ENCODE results near the gene ZBTB20. TPM values are rescaled to one million over a fixed set of nuclear protein-coding genes. Genes with fewer than 3 reads are reported as not detected.

Gene ZBTB20
- total RNA-seq, 2 experiments from 2014 or later = 5.1 to 5.3 TPM

DNA sequence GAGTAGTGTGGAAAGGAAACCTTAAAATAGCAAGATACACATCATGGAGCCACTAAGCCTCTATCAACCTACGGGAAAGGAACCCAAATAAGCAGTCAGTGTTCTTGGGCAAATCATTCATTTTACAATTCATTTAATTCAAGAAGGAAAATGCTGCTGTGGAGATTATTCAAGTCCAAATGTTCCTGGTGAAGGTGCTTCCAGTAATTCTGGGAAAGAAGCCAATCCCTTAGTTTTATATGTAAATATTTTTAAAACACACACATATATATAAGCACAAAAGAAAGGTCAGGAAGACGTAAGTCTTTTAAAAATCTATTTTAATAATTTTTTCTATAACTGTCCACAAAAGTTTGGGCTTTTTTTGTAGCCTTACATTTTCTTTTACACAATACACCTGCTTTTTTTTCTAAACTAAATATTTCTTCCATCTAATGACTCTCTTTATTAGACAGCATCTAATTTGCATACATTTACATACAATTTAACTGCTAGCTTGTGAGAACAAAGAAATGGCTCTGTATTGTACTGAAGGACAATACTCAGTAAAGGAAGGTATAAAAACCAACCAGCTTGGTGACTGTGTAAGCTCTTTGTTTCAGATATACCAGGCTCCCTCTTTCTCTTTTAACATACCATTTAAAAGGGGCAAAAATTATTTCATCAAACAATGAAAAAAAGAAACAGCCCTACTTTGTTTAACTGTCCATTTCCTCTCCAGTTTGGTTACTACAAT, 269.5 kb downstream of the ZBTB20 start:
- POLR2A ChIA-PET = no interaction called here
- CTCF ChIA-PET = interaction anchor here (1.4 kb wide), 1 partner anchor 907 kb away, joined by 3 read pairs; no protein-coding TSS in a partner anchor

DNA sequence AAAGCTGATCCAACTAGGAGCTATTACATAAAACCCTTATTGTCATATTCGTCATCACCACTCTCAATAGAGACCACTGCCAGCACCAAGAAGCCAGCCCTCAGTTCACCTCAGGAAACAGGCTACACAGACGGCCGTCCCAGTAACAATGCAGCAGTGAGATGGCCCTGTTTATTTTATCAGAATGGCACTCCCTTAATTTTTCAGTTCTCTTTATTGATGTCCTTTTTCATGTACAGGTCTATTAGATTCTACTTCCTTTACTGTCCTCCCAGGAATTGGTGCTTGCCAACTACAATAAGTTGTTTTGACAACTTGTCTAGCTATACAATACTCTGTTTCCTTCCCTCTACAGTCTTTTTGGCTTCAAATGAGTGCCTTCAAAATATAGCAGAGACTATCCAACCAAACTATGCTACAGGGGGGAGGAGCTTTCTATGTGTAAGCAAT, 272.5 kb downstream of the ZBTB20 start:
- no peaks in the 10 kb centered on the region for H3K27me3 Mint-ChIP-seq
- ATAC-seq (no peak), DNase-seq (no peak)
- no peak overlapping the region for H3K4me3 Mint-ChIP-seq
- peaks cover 2% of the 10 kb centered on the region for H3K36me3 Mint-ChIP-seq (ENCODE audit: low read depth)
- CTCF ChIA-PET = interaction anchor here (1.2 kb wide), 1 partner anchor 10 kb away, joined by 3 read pairs; no protein-coding TSS in a partner anchor
- no peak overlapping the region for H3K27ac Mint-ChIP-seq
- peaks cover 23% of the 10 kb centered on the region for H3K4me1 Mint-ChIP-seq (ENCODE audit: low read depth)
- POLR2A ChIA-PET = no interaction called here
- H3K9me3 Mint-ChIP-seq = no peaks in the 10 kb centered on the region
- intact Hi-C loops (cut with micrococcal nuclease) = no loop called here
- TF ChIP-seq, protein P1, sequence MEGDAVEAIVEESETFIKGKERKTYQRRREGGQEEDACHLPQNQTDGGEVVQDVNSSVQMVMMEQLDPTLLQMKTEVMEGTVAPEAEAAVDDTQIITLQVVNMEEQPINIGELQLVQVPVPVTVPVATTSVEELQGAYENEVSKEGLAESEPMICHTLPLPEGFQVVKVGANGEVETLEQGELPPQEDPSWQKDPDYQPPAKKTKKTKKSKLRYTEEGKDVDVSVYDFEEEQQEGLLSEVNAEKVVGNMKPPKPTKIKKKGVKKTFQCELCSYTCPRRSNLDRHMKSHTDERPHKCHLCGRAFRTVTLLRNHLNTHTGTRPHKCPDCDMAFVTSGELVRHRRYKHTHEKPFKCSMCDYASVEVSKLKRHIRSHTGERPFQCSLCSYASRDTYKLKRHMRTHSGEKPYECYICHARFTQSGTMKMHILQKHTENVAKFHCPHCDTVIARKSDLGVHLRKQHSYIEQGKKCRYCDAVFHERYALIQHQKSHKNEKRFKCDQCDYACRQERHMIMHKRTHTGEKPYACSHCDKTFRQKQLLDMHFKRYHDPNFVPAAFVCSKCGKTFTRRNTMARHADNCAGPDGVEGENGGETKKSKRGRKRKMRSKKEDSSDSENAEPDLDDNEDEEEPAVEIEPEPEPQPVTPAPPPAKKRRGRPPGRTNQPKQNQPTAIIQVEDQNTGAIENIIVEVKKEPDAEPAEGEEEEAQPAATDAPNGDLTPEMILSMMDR (IDR thresholded peaks at IDR 0.05) = no peak

More for the DNA sequence above, 269.5 kb downstream of the ZBTB20 start:
- Mint-ChIP-seq H3K27ac (no peak overlapping the region), H3K36me3 (ENCODE audit: low read depth) (peaks cover 2% of the 10 kb centered on the region), H3K27me3 (no peaks in the 10 kb centered on the region), H3K4me1 (ENCODE audit: low read depth) (peaks cover 26% of the 10 kb centered on the region), H3K4me3 (no peak overlapping the region), H3K9me3 (no peaks in the 10 kb centered on the region)
- intact Hi-C loops (cut with micrococcal nuclease) = no loop called here
- ATAC-seq = no peak
- DNase-seq = no peak
- TF ChIP-seq, protein P1 (IDR thresholded peaks at IDR 0.05) = no peak

DNA sequence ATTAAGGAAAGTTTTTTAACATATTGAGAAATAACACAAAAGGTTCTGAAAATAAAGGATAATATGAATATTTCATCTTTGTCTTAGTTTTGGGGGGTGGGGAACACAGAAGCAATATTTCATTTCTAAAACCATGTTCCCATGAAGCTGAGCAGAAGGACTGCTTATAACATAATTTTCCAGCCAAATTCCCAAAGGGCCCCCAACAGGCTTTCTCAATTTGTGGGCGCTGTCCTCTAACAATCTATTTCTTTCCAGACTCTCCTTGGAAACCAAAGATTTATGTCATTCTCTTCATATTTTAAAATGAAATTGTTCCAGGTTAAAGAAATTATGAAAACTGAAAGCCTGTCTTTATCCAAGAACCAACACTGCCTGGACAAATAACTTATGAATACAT, 273.5 kb downstream of the ZBTB20 start:
- peaks cover 2% of the 10 kb centered on the region for H3K36me3 Mint-ChIP-seq (ENCODE audit: low read depth)
- no peaks in the 10 kb centered on the region for H3K27me3 Mint-ChIP-seq
- intact Hi-C loops (cut with micrococcal nuclease) = no loop called here
- H3K9me3 Mint-ChIP-seq = no peaks in the 10 kb centered on the region
- TF ChIP-seq, protein P1 (IDR thresholded peaks at IDR 0.05) = no peak
- no peak overlapping the region for H3K27ac Mint-ChIP-seq
- peaks cover 16% of the 10 kb centered on the region for H3K4me1 Mint-ChIP-seq (ENCODE audit: low read depth)
- ChIA-PET POLR2A (no interaction called here), CTCF (interaction anchor here (1.2 kb wide), 1 partner anchor 11 kb away, joined by 3 read pairs; no protein-coding TSS in a partner anchor)
- DNase-seq (no peak), ATAC-seq (no peak)
- no peak overlapping the region for H3K4me3 Mint-ChIP-seq

DNA sequence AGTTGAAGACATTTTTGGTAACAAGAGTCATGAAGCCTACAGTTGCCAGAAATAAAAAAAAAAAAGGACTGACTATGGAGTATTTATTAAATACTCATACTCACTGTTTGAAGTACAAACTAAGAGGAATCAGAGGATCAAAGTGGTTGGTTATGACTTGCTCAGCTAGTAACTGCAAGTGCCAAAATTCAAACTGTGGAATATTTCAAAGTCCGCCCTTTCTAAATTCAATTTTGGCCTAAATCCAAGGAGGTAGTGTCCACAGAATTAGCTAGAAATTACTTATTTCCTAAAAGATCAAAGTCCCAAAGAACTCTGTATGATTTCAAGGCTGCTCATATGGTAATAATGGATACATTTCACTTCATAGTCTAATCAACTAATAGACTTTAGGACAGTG, 274.5 kb downstream of the ZBTB20 start:
- Mint-ChIP-seq H3K27me3 (no peaks in the 10 kb centered on the region), H3K4me1 (ENCODE audit: low read depth) (peaks cover 10% of the 10 kb centered on the region), H3K27ac (no peak overlapping the region), H3K36me3 (ENCODE audit: low read depth) (peaks cover 2% of the 10 kb centered on the region), H3K9me3 (no peaks in the 10 kb centered on the region), H3K4me3 (no peak overlapping the region)
- ATAC-seq (no peak), DNase-seq (no peak)
- ChIA-PET POLR2A (interaction anchor here (0.6 kb wide), 1 partner anchor 43 kb away, joined by 3 read pairs; no protein-coding TSS in a partner anchor), CTCF (no interaction called here)
- TF ChIP-seq, protein P1 (IDR thresholded peaks at IDR 0.05) = no peak
- intact Hi-C loops (cut with micrococcal nuclease) = no loop called here

DNA sequence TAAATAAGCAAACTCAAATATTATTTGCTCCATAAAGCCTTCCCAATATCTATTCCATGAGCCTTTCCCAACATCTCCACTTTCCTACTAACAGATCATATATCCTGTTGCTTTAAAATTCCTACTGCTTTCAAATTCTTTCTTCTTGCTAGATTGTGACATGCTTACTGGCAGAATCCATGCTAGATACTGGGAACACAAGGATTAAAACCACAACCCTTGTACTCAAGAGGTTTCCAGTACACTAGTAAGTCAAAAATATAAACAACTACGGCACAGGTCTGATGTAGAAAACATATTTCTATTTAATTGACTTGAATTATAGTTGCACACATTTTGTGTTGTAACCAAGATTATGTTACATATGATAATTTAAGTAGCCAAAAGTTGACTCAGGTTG, 275.0 kb downstream of the ZBTB20 start:
- no peak for DNase-seq
- Mint-ChIP-seq H3K36me3 (ENCODE audit: low read depth) (peaks cover 2% of the 10 kb centered on the region), H3K27ac (no peak overlapping the region), H3K27me3 (no peaks in the 10 kb centered on the region), H3K9me3 (no peaks in the 10 kb centered on the region), H3K4me3 (no peak overlapping the region), H3K4me1 (ENCODE audit: low read depth) (peaks cover 10% of the 10 kb centered on the region)
- CTCF ChIA-PET = no interaction called here
- no peak for ATAC-seq
- intact Hi-C loops (cut with micrococcal nuclease) = no loop called here
- POLR2A ChIA-PET = no interaction called here
- TF ChIP-seq, protein P1 (IDR thresholded peaks at IDR 0.05) = no peak

All from activated CD8-positive, alpha-beta T cell treated with anti-CD3 and anti-CD28 coated beads for 36 hours (primary cell).